ENCODE results near the gene FADS6. TPM values are rescaled to one million over a fixed set of nuclear protein-coding genes. Genes with fewer than 3 reads are reported as not detected.

Gene FADS6
- polyA plus RNA-seq, 1 donor (not counting 4 experiments of a cell fraction or from before 2014, with no cell fraction given), result 0.07 TPM

- Histone ChIP-seq H3K9ac (ENCODE audit: control insufficient read depth, extremely low read depth, insufficient read depth, low read length) (no peak overlapping the region), H3K4me2 (ENCODE audit: control insufficient read depth, extremely low read depth, insufficient read depth, low read depth, low read length) (no peak overlapping the region), H3K9me3 (ENCODE audit: control insufficient read depth, low read depth, low read length) (no peaks in the 10 kb centered on the region), H3K27me3 (ENCODE audit: control insufficient read depth, extremely low read depth, insufficient read depth, low read length) (peaks cover 20% of the 10 kb centered on the region), H3K79me2 (ENCODE audit: control insufficient read depth, insufficient read depth, low read length) (no peaks in the 10 kb centered on the region), H3K27ac (ENCODE audit: control insufficient read depth, insufficient read depth, low read length) (no peak overlapping the region), H3K36me3 (ENCODE audit: control insufficient read depth in 2 of 2, extremely low read depth in 1 of 2, insufficient read depth in 2 of 2, low read length in 2 of 2) (no peaks in the 10 kb centered on the region), H2AFZ (ENCODE audit: control insufficient read depth, low read length) (no peak overlapping the region), H3K4me3 (ENCODE audit: control insufficient read depth in 2 of 3, extremely low read depth in 1 of 3, insufficient read depth in 2 of 3, low read depth in 1 of 3, low read length in 3 of 3) (no peak overlapping the region), H3K4me1 (ENCODE audit: control insufficient read depth, extremely low read depth, insufficient read depth, low read length) (peaks cover 17% of the 10 kb centered on the region), H3K9me1 (ENCODE audit: control insufficient read depth, extremely low read depth, insufficient read depth, low read length) (no peaks in the 10 kb centered on the region), H4K20me1 (ENCODE audit: control insufficient read depth, extremely low read depth, insufficient read depth, low read length) (no peaks in the 10 kb centered on the region)
- dilution Hi-C loops (cut with MboI; ENCODE audit: extremely low pct_ligation_motif_present, low sequenced_read_pairs), result no loop called here
- TF ChIP-seq EZH2 (IDR thresholded peaks at IDR 0.05; ENCODE audit: low read length), result no peak
- TF ChIP-seq, protein P1, sequence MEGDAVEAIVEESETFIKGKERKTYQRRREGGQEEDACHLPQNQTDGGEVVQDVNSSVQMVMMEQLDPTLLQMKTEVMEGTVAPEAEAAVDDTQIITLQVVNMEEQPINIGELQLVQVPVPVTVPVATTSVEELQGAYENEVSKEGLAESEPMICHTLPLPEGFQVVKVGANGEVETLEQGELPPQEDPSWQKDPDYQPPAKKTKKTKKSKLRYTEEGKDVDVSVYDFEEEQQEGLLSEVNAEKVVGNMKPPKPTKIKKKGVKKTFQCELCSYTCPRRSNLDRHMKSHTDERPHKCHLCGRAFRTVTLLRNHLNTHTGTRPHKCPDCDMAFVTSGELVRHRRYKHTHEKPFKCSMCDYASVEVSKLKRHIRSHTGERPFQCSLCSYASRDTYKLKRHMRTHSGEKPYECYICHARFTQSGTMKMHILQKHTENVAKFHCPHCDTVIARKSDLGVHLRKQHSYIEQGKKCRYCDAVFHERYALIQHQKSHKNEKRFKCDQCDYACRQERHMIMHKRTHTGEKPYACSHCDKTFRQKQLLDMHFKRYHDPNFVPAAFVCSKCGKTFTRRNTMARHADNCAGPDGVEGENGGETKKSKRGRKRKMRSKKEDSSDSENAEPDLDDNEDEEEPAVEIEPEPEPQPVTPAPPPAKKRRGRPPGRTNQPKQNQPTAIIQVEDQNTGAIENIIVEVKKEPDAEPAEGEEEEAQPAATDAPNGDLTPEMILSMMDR (optimal IDR thresholded peaks at IDR 0.05 in 1 of 3, IDR thresholded peaks at IDR 0.05 in 1 of 3, conservative IDR thresholded peaks at IDR 0.05 in 1 of 3; ENCODE audit: extremely low read depth in 1 of 3, insufficient read depth in 2 of 3, low read length in 3 of 3), result no peak
- no peak for DNase-seq (ENCODE audit: low read depth, low spot score)
- no peak for FAIRE-seq
Observed at GRCh38 chr17:74918906-74919305, 25.5 kb upstream of the FADS6 start.

- Histone ChIP-seq H2AFZ (ENCODE audit: control insufficient read depth, low read length) (no peak overlapping the region), H3K79me2 (ENCODE audit: control insufficient read depth, insufficient read depth, low read length) (no peaks in the 10 kb centered on the region), H3K27me3 (ENCODE audit: control insufficient read depth, extremely low read depth, insufficient read depth, low read length) (peaks cover 8% of the 10 kb centered on the region), H3K9ac (ENCODE audit: control insufficient read depth, extremely low read depth, insufficient read depth, low read length) (no peak overlapping the region), H4K20me1 (ENCODE audit: control insufficient read depth, extremely low read depth, insufficient read depth, low read length) (no peaks in the 10 kb centered on the region), H3K36me3 (ENCODE audit: control insufficient read depth in 2 of 2, extremely low read depth in 1 of 2, insufficient read depth in 2 of 2, low read length in 2 of 2) (no peaks in the 10 kb centered on the region), H3K9me3 (ENCODE audit: control insufficient read depth, low read depth, low read length) (no peaks in the 10 kb centered on the region), H3K27ac (ENCODE audit: control insufficient read depth, insufficient read depth, low read length) (no peak overlapping the region), H3K4me3 (ENCODE audit: control insufficient read depth in 2 of 3, extremely low read depth in 1 of 3, insufficient read depth in 2 of 3, low read depth in 1 of 3, low read length in 3 of 3) (no peak overlapping the region), H3K4me1 (ENCODE audit: control insufficient read depth, extremely low read depth, insufficient read depth, low read length) (peaks cover 12% of the 10 kb centered on the region), H3K9me1 (ENCODE audit: control insufficient read depth, extremely low read depth, insufficient read depth, low read length) (no peaks in the 10 kb centered on the region), H3K4me2 (ENCODE audit: control insufficient read depth, extremely low read depth, insufficient read depth, low read depth, low read length) (no peak overlapping the region)
- DNase-seq (ENCODE audit: low read depth, low spot score) (no peak), FAIRE-seq (no peak)
- dilution Hi-C loops (cut with MboI; ENCODE audit: extremely low pct_ligation_motif_present, low sequenced_read_pairs), result no loop called here
- TF ChIP-seq, protein P1 (optimal IDR thresholded peaks at IDR 0.05 in 1 of 3, IDR thresholded peaks at IDR 0.05 in 1 of 3, conservative IDR thresholded peaks at IDR 0.05 in 1 of 3; ENCODE audit: extremely low read depth in 1 of 3, insufficient read depth in 2 of 3, low read length in 3 of 3), result no peak
- no peak for TF ChIP-seq EZH2 (IDR thresholded peaks at IDR 0.05; ENCODE audit: low read length)
Observed at GRCh38 chr17:74917430-74917829, 24.0 kb upstream of the FADS6 start.

All from keratinocyte (primary cell).